Subcutaneous adipose tissue (tissue), 4 donors: ENCODE measurements around the gene ACOT11. TPM values are rescaled to one million over a fixed set of nuclear protein-coding genes. Genes with fewer than 3 reads are reported as not detected.

Experiments
- CTCF ChIP-seq: fragments of 450-650 bp; IDR thresholded peaks from one replicate; pipeline ENCODE4 v1.5.1; 2016; ENCODE audit warnings: low read depth, mild to moderate bottlenecking, control low read depth, antibody characterized with exemption, moderate library complexity
- total RNA-seq, 4 donors: library from RNA; depleted of rRNA; stranded (reverse); fragments of >200 nt; gene quantifications; one replicate each; pipeline ENCODE4 v1.1.0, GENCODE V29; 2016

ACOT11 gene
- total RNA-seq, 4 donors from 2014 or later, result 1.3 to 6.6 (median 2.5) TPM

DNA sequence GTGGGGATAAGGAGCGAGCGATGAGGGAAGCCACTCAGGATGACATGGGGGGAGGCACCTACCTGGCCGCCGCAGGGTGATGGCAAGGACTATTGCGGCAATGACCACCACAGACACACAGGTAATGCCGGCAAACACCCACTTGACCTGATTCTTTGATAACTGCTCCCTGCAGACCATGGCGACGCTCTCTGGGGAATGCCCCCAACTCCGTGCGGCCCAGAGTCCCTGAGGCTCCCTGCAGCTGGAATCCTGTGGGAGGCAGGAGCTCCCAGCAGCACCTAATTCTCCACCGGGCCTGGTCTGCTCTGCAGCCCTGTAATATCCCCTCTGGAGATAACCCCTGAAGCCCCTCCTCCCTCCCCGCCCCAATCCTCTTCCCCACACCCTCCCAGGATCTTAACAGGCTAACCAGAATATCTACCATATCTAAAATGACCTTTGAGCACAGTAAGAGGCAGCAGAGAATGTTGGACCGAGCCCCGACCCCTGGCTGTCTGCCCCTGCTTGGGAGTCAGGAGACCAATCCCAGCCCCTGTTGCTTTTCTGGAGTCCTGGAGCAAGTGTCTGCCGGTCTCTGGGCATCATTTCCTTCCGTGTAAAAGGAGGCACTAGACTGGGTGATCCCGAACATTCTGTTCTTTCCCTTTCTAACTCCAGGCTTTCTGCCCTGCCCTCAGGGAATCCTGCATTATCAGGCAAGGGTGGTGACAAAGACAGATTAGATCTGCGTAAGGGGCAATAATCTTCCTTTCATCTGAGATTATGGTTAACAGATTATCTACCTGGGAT lies 75.4 kb downstream of the ACOT11 start, which contains the start of gene FAM151A:
TSS of gene FAM151A (minus strand) at position 310 of the 792 bp plus-strand sequence. CDS start at position 180, 130 bp downstream.
- no peak for TF ChIP-seq CTCF

GRCh38 chr1:54624466-54625464 lies 76.7 kb downstream of the ACOT11 start:
- no peak for TF ChIP-seq CTCF

DNA sequence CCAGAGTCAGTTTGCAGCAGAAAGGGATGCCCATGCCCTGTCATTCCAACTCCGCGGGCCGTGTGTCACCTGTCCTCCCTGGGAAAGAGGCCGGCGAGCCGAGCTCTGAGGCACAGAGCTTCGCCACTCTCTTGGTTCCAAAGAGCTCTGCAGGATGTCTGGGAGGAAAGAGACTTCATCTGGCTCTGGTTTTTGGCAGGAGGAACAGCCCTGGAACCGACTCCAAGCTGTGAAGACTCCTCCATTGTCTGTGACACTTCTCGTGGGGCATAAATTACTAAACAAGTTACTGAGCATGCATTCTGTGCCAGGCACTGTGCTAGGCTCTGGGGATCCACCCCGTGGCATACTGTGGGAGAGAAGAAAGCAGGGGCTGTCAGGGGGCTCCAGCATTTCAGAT lies 79.2 kb downstream of the ACOT11 start:
- TF ChIP-seq CTCF, result no peak

DNA sequence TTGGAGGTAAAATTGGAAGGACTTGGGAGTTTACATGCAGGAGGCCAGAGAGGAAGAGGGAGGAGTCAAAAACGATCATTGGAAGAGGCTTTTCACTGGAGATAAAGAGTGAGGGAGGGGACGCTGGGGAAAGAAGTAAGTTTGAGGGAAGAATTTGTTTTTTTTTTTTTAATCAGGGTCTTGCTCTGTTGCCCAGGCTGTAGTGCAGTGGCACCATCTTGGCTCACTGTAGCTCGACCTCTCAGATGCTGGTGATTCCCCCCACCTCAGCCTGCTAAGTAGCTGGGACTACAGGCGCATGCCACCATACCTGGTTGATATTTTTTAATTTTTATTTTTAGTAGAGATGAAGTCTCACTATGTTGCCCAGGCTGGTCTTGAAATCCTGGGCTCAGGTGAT lies 92.3 kb downstream of the ACOT11 start:
- TF ChIP-seq CTCF, result no peak

DNA sequence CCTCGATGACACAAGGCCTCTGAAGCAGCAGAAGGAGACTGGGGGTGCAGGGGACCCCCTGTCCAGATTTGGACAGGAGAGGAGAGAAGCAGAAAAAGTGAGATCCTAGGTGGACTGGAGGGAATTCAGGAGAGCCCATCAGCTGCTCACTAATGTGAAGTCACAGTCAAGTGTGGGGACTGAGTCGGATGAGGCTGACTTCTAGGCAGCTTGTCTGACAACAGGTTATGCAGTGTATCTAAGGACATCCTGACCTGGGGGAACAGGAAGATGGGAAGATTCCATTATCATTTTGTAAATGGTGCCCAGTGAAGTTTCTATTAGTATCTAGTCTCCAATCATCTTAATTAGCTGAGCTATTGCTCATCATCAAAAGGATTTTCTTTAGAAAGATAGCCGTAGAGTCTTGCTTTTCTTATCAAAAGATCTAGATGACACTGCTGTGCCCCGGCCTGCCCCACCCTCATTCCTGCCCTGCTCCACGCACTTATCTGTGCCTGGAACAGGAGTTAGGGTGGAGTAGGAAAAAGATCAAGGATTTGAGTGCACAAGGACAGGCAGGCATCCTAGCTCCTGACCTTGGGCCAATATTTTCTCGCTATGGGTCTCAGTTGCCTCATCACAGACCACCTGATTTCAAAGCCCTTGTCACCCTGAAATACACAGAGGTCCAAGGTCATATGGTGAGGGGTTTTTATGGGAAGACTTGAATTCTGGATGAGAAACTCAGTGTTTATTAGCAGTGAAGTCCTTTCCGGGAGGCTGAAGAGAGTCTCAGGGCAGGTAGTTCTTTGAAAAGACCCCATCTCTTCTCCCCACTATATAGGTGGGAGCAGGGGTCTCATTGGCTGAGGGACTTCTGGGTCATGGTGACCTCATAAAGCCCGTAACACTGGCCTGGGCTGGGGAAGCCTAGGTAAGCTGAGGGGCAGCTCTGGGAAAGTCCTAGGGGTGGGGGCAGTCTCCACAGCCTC lies 93.1 kb downstream of the ACOT11 start, which contains the start of gene MROH7:
TSS of gene MROH7 (plus strand) at position 924 of the 974 bp plus-strand sequence. CDS start 11,141 bp downstream, outside the sequence.
- TF ChIP-seq CTCF, result no peak

GRCh38 chr1:54643736-54644135 lies 95.7 kb downstream of the ACOT11 start:
- TF ChIP-seq CTCF, result no peak
